Esophagus muscularis mucosa (tissue), 4 donors: ENCODE measurements around the gene SFMBT1. TPM values are rescaled to one million over a fixed set of nuclear protein-coding genes. Genes with fewer than 3 reads are reported as not detected.

Experiments used
- DNase-seq: peaks from one replicate; pipeline ENCODE4 v3.0.0-alpha.2; 2017; ENCODE audit errors: extremely low spot score
- H3K27ac ChIP-seq, 4 donors: fragments of 200-600 bp; sonication (generic); replicated peaks in 1 of 4; 1 replicate in 3 of 4; 2 replicates in 1 of 4; pipeline ENCODE4 v1.5.1; 2016 to 2019; ENCODE audit warnings: mild to moderate bottlenecking in 1 of 4
- H3K27me3 ChIP-seq, 4 donors: fragments of 200-600 bp; sonication (generic); one replicate each; pipeline versions ENCODE4 v1.5.1 to v1.6.0; 2016 to 2019
- H3K36me3 ChIP-seq, 4 donors: fragments of 200-600 bp; sonication (generic); one replicate each; pipeline ENCODE4 v1.5.1; 2016 to 2019
- H3K4me1 ChIP-seq, 4 donors: fragments of 200-600 bp; sonication (generic); one replicate each; pipeline ENCODE4 v1.5.1; 2016 to 2019
- H3K4me3 ChIP-seq, 4 donors: fragments of 200-600 bp; sonication (generic); 1 replicate in 2 of 4; 2 replicates in 2 of 4; pipeline ENCODE4 v1.5.1; 2016 to 2019; ENCODE audit warnings: mild to moderate bottlenecking in 4 of 4, moderate library complexity in 1 of 4
- H3K9me3 ChIP-seq, 4 donors: fragments of 200-600 bp; sonication (generic); 1 replicate in 3 of 4; 2 replicates in 1 of 4; pipeline ENCODE4 v1.5.1; 2016 to 2019
- CTCF ChIP-seq, 3 experiments: fragments of 200-600 bp in 2 of 3; fragments of 450-650 bp in 1 of 3; sonication (generic) in 2 of 3; IDR thresholded peaks; one replicate each; pipeline ENCODE4 v1.5.1; 2017 to 2019; ENCODE audit warnings: antibody characterized with exemption in 3 of 3, mild to moderate bottlenecking in 2 of 3, moderate library complexity in 1 of 3
- EP300 ChIP-seq: sonication (generic); formaldehyde crosslinking; IDR thresholded peaks from one replicate; pipeline ENCODE4 v1.6.1; 2017; ENCODE audit warnings: antibody characterized with exemption
- POLR2A ChIP-seq: fragments of 450-650 bp; IDR thresholded peaks from one replicate; pipeline ENCODE4 v1.6.1; 2017; ENCODE audit warnings: antibody characterized with exemption, moderate library complexity, mild to moderate bottlenecking, low read depth
- POLR2AphosphoS5 ChIP-seq, 2 donors: sonication (generic); formaldehyde crosslinking; IDR thresholded peaks; one replicate each; pipeline ENCODE4 v1.6.1; 2017; ENCODE audit warnings: antibody characterized with exemption in 2 of 2
- WGBS: methylation state at CpG from one replicate; pipeline ENCODE4 v1.1.5; 2018; 5-methylcytosine and 5-hydroxymethylcytosine counted together
- intact Hi-C: fragments of 100-400 bp; cut with DNase I; formaldehyde crosslinking; loops from one replicate; pipeline ENCODE4 v1.15.1; 2023
- total RNA-seq, 4 donors: library from RNA; depleted of rRNA; stranded (reverse); fragments of >200 nt; gene quantifications; one replicate each; pipeline versions ENCODE4 v1.1.0 to v1.2.1, GENCODE V29; 2016

The SFMBT1 gene
- total RNA-seq, 4 donors from 2014 or later = 15.4 to 27.6 (median 21.4) TPM

- H3K27ac ChIP-seq = peak overlapping the region in 3 of 4 donors; percentile 1 to 70 (median 53)
- peaks cover 0 to 4% (median 0%) of the 10 kb centered on the region in 4 donors for H3K36me3 ChIP-seq
- intact Hi-C loops = loop anchor here (5.0 to 10.0 kb wide), 2 partner anchors 45 to 117 kb away; partner anchors contain the start of genes ITIH1 and NEK4
- H3K4me1 ChIP-seq = peaks cover 40 to 59% (median 54%) of the 10 kb centered on the region in 4 donors
- 78% methylated on average over 5 of the region's 5 CpGs for WGBS
- H3K9me3 ChIP-seq = no peaks in the 10 kb centered on the region
- no peak for DNase-seq
- no peak overlapping the region for H3K4me3 ChIP-seq
- H3K27me3 ChIP-seq = no peaks in the 10 kb centered on the region
- no peak for TF ChIP-seq CTCF (IDR thresholded peaks at IDR 0.05)
These were observed 153.6 kb downstream of the SFMBT1 start for GRCh38 chr3:52892290-52892624.

- TF ChIP-seq EP300 (no peak), CTCF (IDR thresholded peaks at IDR 0.05) (no peak), POLR2AphosphoS5 (IDR thresholded peaks at IDR 0.05) (no peak), POLR2A (no peak)
- WGBS = 71% methylated on average over 2 of the region's 2 CpGs
- H3K4me3 ChIP-seq = no peak overlapping the region
- H3K27ac ChIP-seq = peak overlapping the region in 3 of 4 donors; percentile 1 to 70 (median 53)
- intact Hi-C loops = loop anchor here (5.0 to 10.0 kb wide), 2 partner anchors 44 to 117 kb away; partner anchors contain the start of genes ITIH1 and NEK4
- peaks cover 0 to 4% (median 0%) of the 10 kb centered on the region in 4 donors for H3K36me3 ChIP-seq
- DNase-seq = no peak
- no peaks in the 10 kb centered on the region for H3K9me3 ChIP-seq
- H3K4me1 ChIP-seq = peaks cover 40 to 56% (median 51%) of the 10 kb centered on the region in 4 donors
- no peaks in the 10 kb centered on the region for H3K27me3 ChIP-seq
These were observed 154.2 kb downstream of the SFMBT1 start for GRCh38 chr3:52891615-52892081.

DNA sequence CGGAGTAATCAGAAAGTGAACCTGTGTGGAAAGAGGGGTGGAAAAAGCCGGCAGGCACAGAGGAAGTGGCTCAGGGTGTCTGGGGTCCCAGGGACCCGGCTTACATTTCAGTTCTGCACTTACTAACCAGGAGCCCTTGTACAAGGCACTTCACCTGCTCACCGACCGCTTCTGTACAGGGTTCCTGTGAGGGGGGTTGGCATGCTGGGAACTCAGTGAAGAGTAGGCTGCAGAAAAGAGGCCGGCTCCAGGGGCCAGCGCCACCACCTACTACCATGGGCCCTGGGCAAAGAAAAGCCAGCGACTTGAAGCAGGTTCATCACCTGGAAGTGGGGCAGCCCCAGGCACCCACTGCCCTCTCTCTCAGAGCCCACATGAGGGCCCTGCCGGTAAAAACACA lies 154.7 kb downstream of the SFMBT1 start:
- H3K36me3 ChIP-seq = peaks cover 0 to 4% (median 0%) of the 10 kb centered on the region in 4 donors
- no peak for TF ChIP-seq POLR2A
- no peak for TF ChIP-seq CTCF (IDR thresholded peaks at IDR 0.05)
- TF ChIP-seq POLR2AphosphoS5 (IDR thresholded peaks at IDR 0.05) = no peak
- no peak for TF ChIP-seq EP300
- no peak overlapping the region for H3K4me3 ChIP-seq
- H3K9me3 ChIP-seq = no peaks in the 10 kb centered on the region
- intact Hi-C loops = loop anchor here (5.0 to 10.0 kb wide), 2 partner anchors 44 to 116 kb away; partner anchors contain the start of genes ITIH1 and NEK4
- DNase-seq = no peak
- H3K4me1 ChIP-seq = peaks cover 36 to 51% (median 47%) of the 10 kb centered on the region in 4 donors
- 86% methylated on average over 7 of the region's 9 CpGs for WGBS
- no peaks in the 10 kb centered on the region for H3K27me3 ChIP-seq
- peak overlapping the region in 1 of 4 donors; percentile 42 for H3K27ac ChIP-seq

- DNase-seq = no peak
- intact Hi-C loops = loop anchor here (5.0 to 10.0 kb wide), 2 partner anchors 43 to 116 kb away; partner anchors contain the start of genes ITIH1 and NEK4
These were observed 155.1 kb downstream of the SFMBT1 start for GRCh38 chr3:52890735-52891134.

More at GRCh38 chr3:52890735-52891134, 155.1 kb downstream of the SFMBT1 start:
- no peak for TF ChIP-seq CTCF (IDR thresholded peaks at IDR 0.05)
- TF ChIP-seq POLR2A = no peak
- TF ChIP-seq POLR2AphosphoS5 (IDR thresholded peaks at IDR 0.05) = no peak
- no peak for TF ChIP-seq EP300
- Histone ChIP-seq H3K4me3 (no peak overlapping the region), H3K27ac (no peak overlapping the region), H3K4me1 (peaks cover 31 to 47% (median 42%) of the 10 kb centered on the region in 4 donors), H3K36me3 (peaks cover 0 to 5% (median under 1%) of the 10 kb centered on the region in 4 donors), H3K9me3 (no peaks in the 10 kb centered on the region), H3K27me3 (no peaks in the 10 kb centered on the region)
- WGBS = 94% methylated on average over 4 of the region's 5 CpGs
